Measurements from ENCODE around the gene NME8.

NME8 gene

DNA sequence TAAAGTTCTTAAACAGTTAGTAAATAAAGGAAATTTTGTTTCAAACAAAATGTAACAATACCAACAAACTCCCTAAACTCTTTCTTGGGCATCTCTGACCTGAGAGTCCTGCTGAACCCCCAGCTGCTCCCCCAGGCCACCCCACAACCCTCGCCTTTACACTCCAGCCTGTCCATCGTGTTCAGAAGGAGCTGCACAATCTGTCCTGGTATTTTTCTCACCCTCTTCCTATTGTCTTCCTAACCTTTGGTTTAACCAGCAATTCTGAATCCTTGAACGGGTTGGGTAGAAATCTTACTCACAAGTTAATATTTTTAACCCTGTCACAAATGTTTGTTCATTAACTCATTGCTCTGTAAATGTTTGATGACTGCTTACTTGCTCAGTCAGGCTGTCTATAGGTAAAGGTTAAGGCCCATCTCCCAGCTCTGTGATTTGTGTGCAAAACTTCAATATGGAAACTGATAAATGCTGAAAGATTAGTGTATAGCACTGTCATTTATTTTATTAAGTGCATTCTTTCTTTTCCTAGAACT is 51.4 kb downstream of the NME8 start:
- no peak for DNase-seq (ENCODE audit: low read depth in 2 of 2)

DNA sequence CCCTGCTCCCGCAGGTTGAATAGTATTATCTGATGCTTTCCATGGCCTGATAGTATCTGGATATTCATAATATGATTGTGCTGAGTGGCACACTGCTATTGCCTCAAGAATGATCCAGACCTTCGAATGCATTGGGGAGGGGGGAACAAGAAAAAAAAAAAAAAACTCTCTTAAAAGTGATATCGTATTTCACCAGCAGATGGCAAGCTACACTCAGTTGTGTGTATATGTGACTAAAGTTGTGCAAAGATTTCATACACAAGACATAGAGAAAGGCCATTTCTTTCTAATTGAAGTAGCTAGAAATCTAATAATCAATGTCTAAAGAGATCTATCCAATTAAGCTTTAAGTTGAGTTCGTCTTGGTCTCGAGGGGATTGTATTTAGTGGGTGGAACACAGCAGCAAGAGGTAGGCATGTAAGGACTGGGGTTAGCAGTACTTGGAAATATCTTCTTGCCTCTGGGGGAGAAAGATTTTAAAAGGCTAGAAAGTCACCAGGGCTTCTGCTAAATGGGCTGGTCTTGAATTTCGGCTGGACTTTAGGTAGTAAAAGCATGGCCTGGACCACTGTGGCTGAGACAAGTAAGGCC is 52.9 kb downstream of the NME8 start:
- no peak for DNase-seq (ENCODE audit: low read depth in 2 of 2)

DNA sequence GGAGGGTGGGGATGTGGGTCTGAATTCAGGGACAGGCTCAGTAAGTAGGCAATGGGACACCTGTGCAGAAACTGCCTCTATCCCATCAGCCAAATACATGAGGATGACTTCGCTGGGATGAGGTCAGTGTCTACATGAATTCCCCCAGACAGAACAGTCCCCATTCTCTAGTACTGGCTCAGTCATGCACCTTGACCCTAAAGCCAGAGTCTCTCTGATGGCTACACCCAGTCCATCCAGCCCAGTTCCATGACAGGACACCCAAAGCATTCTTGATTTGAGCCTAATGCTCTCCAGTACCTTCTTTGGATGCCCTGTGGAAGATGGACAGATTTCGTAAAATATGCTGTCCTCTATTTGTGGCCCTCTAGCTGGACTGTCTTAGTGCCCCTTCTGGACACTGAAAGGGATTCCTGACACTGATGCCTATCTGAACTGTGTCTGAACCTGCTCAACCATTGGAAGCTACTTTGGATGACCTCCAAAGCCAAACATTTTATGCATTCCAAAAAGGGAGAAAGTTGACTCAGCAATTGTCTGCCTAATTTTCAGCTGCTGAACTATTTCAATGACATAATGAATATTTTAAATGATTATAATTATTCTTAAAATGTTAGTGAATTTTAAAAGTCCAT is 53.6 kb downstream of the NME8 start:
- no peak for DNase-seq (ENCODE audit: low read depth in 2 of 2)

DNA sequence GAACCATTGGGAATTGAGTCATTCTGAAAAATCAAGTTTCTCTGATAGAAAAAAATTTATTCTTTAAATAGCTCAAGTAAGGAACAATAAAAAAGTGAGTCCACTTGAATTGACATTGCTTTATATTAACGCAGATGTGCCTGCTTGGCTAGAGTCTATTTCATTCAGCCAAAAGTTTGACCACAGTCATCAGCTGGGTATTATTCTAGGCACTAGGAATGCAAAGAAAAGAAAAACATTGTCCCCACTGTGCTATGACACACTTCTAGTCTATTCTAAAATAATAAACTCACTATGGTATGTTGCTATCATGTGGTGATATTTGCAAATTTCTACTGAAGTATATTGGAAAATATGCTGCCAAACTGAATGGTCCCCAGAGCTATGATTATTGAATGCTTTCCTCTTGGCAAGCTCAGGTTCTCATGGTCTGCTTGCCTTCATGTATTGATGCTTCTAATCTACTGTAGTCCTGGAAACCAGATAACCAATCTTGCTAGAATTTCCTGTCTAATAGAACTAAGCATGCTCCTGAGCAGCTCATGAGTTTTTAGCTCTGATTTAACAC is 59.9 kb downstream of the NME8 start:
- DNase-seq (ENCODE audit: low read depth in 2 of 2) = no peak

DNA sequence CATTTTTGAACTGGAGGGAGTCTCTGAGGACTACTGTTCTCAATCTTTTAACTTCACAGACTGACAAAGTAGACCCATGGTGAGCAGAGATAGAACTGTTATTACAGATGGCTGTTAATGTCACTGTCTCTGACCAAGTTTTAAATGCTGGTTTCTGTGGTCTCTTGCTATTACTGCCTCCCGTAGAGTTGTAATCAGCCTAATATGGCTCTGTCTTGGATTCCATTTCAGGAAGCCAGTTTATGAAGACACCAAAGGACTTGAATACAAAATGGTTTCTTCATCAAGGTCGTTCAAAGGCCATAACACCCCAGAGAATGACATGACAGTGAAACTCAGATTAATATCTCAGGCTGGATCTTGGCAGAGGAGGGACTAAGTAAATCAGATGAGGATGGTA is 64.4 kb downstream of the NME8 start:
- DNase-seq (ENCODE audit: low read depth in 2 of 2) = no peak

DNA sequence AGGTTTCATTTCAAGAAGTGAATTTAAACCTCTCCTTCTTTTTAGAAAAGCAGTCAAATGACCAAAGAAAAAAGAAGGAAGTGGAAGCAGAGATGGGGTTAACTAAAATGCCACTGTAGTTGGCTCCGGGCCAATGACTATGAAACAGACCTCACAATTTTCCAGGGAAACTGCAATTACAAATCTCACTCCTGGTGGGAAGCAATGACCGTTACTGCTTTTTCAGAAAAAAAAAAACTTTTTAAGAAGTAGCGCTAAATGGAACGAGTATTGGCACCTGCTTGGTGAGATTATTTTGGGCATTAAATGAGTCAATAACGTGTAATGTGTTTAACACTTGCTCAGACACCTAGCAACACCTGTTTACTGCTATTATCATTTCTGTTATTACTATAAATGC is 67.0 kb downstream of the NME8 start:
- DNase-seq (ENCODE audit: low read depth in 2 of 2) = no peak

DNA sequence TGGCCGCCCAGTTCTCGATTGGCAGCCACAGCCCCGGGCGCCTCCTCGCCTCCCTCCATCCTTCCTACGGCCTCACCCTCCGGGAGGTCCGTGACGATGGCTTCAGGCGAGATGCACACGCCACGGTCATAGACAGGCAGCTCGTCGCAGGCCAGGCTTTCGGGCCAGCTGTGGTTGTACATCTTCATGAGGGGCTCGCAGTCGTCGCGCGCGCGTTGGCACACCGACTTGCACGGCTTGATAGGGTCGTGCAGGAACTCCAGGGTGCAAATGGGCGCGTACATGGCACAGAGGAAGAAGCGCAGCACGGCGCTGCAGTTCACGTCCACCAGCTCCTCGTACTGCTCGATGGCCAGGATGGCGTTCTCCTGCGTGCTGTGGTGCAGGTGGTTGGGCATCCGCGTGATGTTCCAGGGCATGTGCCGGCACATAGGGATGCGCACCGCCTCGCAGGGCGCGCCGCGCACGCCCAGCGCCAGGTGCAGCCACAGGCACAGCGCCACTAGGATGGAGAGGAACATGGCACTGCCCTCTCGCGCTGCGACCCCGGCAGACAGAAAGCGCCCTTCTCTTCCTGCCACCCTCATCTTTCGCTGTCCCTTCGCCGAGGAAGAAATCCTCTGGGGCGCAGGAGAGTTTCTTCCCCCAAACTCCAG is 67.7 kb downstream of the NME8 start:
- DNase-seq (ENCODE audit: low read depth in 2 of 2) = no peak

DNA sequence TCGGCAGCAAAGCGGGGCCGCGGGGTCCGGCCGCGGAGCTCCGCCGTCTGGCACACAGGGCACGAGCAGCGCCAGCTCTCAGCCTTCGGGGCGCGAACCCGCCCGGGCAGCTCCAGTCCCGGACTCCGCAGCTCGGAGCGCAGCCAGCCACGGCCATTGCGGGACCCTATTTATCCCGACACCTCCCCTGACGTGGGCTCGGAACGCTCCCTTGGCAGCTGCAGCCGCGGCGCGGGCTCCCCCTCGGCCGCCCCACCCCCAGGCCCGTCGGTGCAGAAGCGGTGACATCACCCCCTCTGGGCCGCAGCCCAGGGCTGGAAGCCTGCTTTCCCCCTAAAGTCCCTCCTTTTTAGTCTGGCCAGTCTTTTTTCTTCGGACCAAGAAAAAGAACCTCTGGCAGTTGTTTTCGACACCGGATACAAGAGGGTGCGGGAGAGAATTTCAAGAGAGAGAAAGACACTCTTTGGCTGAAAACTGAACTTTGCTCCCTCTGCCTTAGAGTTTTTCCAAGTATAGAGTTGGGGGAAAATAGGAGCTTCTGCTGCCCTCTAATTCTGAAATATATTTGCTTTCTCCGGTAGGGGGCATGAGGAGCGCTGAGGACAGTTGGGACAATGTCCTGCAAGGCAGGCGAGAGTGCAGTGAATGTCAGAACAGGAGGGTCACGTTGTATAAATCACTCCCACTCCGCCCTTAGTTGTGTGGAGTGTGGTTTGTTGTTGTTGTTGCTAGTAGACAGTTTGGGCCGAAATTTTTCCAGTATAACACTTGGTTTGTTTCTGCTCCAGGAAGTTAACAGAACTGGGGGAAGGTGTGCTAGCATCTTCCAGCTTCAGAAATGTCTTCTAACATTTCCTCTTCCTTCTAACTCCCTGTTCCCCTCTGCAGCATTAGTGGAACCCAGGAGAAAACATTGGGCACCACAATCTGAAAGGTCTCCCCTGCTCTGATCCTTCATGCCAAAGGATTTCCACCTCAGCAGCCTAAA is 68.6 kb downstream of the NME8 start, which contains the start of gene SFRP4:
Gene SFRP4, minus strand, starts transcription at position 145 of the 988 bp plus-strand sequence. CDS start 280 bp downstream, outside the sequence.
- DNase-seq (ENCODE audit: low read depth in 2 of 2) = no peak

DNA sequence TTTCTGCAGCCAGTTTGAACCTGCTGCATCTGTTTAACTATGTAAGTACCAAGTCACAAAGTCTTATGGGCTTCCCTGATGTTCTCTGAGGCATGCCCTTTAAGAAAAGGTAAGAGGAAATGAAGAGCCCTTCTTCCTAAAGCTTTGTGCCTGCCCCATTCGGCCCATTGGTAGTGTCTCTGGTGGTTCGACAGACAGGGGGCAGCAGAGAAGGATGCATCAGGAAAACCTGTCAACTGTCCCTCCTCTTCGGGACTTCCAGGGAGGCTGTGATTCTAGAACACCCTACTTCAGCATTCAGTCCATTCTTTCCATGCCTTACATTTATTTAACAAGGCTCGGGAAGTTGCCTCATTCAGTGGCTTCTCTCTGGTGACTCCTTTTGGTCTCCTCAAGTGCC is 70.1 kb downstream of the NME8 start:
- DNase-seq (ENCODE audit: low read depth in 2 of 2) = no peak

DNA sequence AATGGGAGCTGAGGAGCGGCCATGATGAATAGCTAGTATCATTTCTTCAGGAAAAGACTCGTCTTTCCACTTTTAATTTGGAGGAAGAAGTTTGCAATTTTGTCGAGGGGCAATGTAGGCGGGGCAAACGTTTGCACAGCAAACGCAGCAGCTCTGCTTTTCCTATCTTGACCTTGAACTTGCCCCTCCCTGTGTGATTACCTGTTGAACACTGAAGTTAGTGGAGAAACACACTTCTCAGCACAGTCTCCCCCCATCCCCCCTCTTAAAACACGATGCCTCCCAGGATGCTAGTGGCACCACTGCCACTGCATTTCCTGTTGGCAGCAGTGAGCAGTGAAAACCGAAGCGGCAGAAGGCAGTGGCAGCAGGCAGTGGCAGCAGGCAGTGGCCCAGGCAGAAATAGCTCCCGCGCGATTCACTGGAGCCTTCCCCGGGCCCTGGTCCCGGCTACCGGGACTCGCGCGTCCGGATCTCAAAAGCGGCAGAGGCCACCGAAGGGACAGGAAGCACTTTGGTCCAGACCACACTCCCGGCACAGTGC is 72.0 kb downstream of the NME8 start, which contains the start of gene EPDR1:
Gene EPDR1, plus strand, starts transcription at position 336 of the 544 bp plus-strand sequence. CDS start 300 bp downstream, outside the sequence.
- no peak for DNase-seq (ENCODE audit: low read depth in 2 of 2)

DNA sequence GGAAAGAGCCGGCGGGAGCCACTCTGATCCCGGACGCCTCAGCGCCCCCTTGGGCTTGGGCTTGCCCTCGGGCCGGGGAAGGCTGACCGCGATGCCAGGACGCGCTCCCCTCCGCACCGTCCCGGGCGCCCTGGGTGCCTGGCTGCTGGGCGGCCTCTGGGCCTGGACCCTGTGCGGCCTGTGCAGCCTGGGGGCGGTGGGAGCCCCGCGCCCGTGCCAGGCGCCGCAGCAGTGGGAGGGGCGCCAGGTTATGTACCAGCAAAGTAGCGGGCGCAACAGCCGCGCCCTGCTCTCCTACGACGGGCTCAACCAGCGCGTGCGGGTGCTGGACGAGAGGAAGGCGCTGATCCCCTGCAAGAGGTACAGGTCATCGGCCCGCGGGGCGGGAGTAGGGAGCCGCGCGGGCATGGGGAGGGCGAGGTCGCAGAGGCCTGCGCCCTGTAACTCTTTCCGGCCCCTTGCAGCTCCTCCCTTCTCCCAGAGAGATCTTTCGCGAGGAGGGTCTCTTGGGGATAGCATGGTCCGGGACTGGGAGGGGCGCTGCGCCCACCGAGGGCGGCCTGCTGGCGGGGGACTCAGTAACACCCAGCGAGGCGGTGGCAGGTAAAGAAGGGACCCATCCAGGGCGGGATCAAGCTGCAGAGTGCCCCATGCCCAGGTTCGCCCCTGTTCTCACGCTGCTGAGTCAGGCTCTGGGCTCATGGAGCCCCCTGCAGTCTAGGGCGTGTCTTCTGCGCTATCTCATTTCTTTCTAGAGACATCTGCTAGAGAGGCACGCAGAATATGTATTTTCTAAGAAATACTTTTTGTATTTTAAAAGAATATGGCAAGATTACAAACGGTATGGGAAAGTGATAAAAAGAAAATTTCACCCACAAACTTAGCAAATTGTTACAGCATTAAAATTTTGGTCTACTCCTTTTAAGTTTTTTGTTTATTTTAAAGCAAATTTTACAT is 72.7 kb downstream of the NME8 start:
- DNase-seq (ENCODE audit: low read depth in 2 of 2) = no peak

DNA sequence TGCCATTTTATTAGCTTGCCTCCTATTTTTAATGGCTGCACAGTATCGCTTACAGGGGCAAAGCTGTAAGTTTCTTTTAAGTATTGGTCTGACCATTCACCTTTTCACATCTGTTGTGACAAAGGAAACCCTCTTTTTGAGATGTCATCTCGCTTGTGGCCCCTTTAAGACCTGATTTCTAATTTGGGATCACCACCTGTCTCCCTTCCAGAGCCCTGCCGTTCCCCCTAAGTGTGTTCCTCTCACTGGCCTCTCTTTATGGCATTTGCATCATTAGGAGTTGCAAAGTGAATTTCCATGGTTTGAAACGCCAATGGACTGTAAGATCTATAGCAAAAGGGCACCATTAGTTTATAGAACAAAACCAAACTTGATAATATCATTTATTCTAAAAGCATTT is 73.5 kb downstream of the NME8 start:
- DNase-seq (ENCODE audit: low read depth in 2 of 2) = no peak

DNA sequence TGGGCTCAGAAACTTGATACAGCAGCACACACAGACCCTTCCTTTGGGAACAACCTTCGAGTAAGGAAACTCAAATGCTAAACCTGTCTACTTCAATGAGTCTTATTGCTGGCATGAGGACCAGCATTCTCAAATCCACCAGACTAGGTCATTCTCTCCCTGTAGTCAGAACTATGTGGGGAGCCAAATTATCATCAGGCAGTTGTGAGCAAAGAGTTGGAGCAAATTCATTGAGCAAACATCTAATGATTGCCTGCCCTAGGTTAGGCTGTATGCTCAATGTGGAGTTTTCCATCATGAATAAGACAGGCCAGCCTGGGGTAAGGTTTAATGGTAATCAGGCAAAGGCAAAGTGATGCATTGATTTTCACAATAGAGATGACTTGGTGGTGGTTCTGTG is 75.6 kb downstream of the NME8 start:
- DNase-seq (ENCODE audit: low read depth in 2 of 2) = no peak

DNA sequence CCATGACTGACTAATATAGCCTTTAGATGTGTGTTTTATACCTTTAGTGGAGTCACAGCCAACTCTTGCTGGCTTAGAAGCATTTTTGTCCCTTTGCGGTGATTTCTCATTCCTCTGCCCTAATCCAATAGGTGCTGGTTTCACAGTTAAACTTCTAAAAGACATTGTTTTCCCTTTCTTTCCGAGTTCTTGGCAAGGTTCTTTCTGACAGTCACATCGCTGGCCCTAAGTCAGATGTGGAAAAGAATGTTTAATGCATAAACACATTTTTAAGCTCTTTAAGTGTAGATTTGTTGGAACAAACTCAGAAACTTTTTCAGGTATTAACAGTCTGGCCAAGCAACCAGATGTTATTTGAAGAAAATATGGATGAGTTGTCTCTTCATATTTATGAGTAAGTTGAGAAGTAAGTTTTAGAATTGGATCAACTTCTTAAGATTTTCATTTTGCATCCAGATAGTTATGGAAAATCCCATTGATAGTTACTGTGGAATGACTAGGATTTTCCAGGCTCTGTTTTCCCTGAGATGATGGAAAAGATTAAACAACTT is 76.2 kb downstream of the NME8 start:
- no peak for DNase-seq (ENCODE audit: low read depth in 2 of 2)

DNA sequence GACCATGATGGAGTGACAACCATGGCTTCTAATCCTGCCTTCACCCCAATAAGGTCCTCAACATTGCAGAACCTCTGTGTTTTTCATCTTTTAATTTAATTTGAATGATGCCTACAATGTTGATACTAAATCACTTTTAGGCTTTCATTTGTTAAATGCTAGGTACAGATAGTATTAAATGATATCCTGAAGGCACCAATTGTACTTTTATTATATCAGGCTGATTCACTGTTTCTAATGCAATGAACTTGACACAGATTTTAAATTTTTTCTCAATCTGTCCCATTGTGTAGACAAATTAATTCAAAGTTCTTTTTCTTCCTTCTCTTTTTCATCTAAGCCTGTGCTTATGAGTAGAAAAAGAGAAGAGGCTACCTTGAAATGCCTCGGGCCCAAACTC is 77.2 kb downstream of the NME8 start:
- DNase-seq (ENCODE audit: low read depth in 2 of 2) = no peak

DNA sequence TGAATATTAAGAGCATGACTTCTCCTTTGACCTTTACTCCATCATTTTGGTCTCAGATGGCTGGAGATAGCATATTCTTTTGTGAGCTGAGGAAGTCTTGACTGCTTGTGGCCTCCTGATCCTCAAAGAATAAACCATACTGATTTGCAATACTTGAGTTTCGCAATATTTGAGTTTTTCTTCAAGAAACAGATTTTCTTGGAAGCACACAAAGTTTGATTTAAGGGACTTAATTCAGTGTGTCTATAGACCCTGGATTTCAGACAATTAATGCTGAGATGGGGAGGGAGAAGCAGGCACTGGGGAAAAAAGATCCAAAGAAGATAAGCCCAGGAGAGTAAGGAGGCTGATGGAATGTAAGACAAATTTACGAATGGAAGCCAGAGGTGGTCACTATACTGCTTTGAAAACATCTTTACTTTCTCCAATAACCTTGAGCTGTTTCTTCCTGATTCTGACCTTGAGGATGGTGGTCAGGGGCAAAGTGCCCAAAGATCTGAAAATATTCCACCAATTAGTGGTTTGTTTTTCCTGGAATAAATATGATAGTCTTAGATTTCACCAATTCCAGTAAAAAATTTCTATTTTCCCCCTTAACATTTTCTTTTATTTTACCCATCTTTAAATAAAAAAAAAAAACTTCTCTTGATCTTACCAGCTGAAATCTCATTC is 79.5 kb downstream of the NME8 start:
- no peak for DNase-seq (ENCODE audit: low read depth in 2 of 2)

DNA sequence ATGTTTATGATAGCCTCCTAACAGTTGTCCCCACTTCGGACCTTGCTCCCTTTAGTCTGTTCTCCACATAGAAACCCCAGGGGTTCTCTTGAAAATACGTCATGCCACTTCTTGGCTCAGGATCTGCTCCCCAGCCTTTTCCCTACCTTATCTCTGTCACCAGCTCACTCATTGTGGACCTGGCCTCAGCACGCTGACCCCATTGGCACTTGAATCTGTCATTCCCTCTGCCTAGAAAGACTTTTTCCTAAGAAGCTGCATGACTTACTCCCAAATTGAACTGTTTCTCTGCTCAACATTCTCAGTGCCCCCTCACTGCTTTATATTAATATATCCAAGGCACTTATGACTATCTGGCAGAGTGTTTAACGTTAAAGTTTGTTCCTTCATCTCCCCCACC is 80.5 kb downstream of the NME8 start:
- no peak for DNase-seq (ENCODE audit: low read depth in 2 of 2)

DNA sequence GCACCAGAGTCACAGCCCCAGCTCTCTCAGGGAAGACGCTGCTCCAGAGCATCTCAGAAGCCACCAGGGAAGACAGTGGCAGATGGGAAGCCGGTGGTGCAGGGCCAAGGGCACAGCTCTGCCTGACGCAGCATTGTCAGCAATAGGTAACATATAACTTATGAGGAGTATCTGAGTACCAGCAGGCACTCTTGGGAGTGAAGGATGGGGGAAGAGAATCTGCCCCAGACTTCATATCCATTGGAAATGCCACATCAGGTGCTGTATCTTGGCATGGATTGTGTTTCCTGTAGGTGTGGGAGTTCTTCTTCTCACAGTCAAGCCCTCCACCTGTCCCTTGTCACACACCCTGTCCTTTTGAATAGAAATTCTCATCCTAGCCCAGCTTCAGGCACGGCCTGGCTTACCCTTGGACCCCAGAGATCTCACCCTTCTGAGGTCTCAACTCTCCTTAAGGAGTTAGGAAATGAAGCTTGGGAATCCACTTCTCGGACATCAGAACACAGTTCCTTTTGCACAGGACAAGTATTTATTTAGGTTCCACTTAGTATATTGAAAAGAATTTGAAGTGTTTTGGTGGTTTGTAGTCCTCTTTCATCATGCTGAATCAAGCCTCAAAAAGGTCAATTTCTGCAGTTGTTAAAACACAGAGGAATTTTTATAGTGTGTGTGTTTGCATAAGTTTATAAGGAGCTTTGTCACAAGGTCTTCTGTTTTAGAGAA is 82.0 kb downstream of the NME8 start:
- DNase-seq (ENCODE audit: low read depth in 2 of 2) = no peak

All from activated CD4-positive, alpha-beta T cell treated with anti-CD3 and anti-CD28 coated beads for 24 hours (primary cell).